Cardiac fibroblast (primary cell): ENCODE results near the gene SEPTIN5.

Experiments
- DNase-seq, 2 donors: peaks; one replicate each; pipeline versions ENCODE4 v3.0.0 to v3.0.0-alpha.2; 2010; ENCODE audit warnings: low read depth in 2 of 2
- H3K4me3 ChIP-seq, 2 donors: replicated peaks in 1 of 2; 1 replicate in 1 of 2; 2 replicates in 1 of 2; pipeline ENCODE4 v1.5.1; 2011; ENCODE audit warnings: low read depth in 2 of 2, low read length in 2 of 2, mild to moderate bottlenecking in 2 of 2, moderate library complexity in 1 of 2
- TF ChIP-seq, protein P1 (sequence below): IDR thresholded peaks from one replicate; pipeline ENCODE4 v1.5.1; 2011; ENCODE audit warnings: low read depth, mild to moderate bottlenecking, low read length, inconsistent platforms

The SEPTIN5 gene

DNA sequence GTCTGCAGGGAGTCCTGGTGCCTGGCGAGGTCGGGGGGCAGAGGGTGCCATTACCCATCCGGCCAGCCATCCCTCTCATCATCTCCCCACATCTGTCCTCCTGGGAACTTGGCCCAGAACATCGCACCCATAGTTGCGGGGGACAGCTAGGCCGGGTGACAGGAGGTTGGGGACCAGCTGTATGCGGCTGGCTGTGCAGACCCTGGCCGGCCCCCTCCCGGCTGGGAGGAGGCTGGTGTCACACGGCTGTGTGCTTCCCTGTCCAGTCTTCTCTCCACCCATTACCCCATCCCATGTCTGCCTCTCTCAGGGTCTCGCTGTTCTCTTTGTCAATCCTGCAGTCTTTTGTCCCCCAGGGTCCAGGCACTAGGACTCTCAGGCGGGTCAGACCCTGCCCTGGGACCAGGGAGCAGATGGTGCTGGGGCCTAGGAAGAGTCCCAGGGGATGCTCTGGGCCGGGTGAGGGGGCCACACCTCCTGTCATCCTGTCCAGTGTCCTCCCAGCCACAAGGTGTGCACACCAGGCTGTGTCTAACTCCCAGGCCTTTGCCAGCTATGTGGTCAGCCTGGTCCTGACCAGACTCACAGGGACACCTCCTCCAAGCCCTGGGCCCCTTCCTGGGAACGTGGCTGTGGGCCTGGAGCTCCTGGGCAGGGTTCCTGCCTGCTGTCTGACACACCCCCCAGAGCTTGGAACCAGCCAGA is 39.8 kb downstream of the SEPTIN5 start:
- TF ChIP-seq, protein P1, sequence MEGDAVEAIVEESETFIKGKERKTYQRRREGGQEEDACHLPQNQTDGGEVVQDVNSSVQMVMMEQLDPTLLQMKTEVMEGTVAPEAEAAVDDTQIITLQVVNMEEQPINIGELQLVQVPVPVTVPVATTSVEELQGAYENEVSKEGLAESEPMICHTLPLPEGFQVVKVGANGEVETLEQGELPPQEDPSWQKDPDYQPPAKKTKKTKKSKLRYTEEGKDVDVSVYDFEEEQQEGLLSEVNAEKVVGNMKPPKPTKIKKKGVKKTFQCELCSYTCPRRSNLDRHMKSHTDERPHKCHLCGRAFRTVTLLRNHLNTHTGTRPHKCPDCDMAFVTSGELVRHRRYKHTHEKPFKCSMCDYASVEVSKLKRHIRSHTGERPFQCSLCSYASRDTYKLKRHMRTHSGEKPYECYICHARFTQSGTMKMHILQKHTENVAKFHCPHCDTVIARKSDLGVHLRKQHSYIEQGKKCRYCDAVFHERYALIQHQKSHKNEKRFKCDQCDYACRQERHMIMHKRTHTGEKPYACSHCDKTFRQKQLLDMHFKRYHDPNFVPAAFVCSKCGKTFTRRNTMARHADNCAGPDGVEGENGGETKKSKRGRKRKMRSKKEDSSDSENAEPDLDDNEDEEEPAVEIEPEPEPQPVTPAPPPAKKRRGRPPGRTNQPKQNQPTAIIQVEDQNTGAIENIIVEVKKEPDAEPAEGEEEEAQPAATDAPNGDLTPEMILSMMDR, result no peak
- H3K4me3 ChIP-seq, result no peak overlapping the region
- DNase-seq, result no peak

DNA sequence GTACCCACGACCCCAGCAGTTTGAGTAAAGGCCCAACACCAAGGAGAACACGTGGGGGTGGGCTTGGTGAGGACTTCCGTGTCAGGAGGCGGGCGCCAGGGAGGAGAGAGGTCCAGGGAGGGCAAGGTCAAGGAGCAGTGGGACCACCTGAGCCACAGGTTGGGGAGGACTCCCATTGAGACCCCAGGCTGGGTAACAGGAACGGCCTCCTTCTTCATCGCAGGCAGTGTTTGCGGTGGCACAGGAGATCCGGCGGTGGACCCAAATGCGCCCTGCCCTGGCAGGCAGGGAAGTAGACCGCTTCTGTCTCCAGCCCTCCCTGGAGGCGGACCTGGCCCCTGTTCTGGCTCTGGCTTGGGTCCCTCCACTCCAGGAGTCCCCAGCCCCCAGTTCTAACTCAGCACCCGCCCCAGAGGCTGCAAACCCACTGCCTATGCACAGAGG is 40.4 kb downstream of the SEPTIN5 start:
- H3K4me3 ChIP-seq, result no peak overlapping the region
- no peak for DNase-seq
- TF ChIP-seq, protein P1, result no peak

DNA sequence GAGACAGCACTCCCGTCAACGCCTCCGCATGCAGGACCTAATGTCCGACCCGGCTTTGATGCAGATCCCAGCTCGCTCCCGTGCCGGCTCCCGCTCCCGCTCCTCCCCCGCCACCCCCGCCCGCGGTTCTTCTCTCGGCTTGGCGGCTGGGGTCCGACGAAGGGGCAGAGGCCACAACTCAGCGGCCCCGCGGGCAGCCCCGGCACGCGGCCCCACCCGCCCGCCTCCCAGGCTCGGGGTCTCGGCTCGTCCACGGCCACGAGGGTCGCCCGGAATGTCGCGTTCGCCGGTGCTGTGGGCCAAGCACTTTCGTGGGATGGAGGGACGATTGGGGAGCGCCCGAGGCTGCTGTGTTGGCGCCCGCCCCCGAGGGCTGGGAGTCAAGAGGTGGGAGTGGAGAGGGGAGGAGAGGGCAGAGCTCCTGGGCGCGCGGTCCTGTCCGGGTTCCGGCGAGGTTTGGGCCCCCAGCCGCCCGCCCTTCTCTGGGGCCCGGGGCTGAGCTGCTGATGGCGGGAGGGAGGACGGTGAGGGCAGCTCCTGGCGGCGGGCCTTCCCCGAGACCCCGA is 40.9 kb downstream of the SEPTIN5 start:
- TF ChIP-seq, protein P1, result no peak
- no peak for DNase-seq
- no peak overlapping the region for H3K4me3 ChIP-seq

DNA sequence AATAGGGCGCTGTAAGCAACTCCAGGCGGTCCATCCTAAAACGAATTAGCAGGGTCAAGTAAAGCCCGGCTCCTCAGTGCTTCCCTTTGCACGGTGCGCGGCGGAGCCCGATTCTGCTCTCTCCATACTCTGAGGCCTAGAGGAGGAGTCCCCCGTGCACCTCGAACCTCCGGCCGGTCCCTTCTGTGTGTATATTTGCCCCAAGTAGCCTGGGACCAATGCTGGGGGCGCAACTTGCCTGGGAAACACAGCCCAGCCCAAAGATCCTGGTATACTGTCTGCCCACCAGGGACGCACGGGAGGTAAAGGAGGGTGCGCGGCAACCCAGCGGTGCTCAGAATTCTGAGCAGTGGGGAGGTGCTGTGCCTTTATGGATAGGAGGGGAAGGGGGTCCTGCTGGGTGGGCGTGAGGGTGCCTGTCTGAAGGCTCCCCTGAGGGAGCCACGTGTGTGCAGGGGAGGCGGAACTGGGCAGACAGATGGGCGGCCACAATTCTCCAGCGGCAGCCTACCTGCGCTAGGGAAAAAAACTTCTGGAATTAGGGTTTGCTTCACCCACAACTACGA is 41.5 kb downstream of the SEPTIN5 start:
- no peak overlapping the region for H3K4me3 ChIP-seq
- DNase-seq, result no peak
- TF ChIP-seq, protein P1, result no peak

DNA sequence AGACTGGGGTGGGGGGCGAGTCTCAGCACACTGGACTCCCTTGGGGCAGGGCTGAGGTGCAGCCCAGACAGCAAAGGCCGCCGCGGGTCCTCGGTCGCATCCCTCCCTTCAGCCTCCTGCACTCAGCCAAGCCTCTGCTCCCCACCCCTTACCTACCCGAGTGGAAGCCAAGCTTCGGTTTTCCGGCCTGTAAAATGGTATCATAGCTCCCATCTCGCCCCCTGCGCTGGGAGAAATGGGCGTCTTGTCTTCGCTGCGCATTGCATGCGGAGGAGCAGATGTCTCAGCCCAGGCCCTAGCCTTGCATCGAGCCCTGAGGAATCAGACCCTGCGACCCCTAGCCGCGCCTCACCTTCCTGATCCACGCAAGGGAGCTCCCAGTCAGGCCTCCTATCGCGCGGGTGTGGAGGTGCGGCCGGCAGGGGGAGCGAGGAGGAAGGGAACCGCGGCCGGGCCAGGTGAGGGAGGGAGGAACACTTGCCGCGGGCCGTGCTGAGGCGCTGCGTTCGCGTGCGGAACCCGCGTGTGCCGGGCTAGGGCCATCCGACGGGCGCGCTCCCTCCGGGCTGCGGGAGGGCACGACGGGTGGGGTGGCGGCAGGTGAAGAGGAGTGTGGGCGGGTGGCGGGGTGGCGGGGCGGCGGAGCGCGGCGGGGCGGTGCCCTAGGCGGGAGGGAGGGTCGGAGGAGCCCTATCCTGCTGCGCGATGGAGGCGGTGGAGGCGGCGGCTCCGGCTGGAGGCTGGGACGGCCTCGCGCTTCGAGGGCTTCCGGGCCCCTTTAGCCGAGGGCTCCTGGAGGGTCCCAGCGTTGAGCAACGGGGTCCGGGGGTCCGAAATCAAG is 42.2 kb downstream of the SEPTIN5 start:
- peak; percentile 23 to 27 for DNase-seq
- no peak overlapping the region for H3K4me3 ChIP-seq
- TF ChIP-seq, protein P1, result peak; percentile 50

DNA sequence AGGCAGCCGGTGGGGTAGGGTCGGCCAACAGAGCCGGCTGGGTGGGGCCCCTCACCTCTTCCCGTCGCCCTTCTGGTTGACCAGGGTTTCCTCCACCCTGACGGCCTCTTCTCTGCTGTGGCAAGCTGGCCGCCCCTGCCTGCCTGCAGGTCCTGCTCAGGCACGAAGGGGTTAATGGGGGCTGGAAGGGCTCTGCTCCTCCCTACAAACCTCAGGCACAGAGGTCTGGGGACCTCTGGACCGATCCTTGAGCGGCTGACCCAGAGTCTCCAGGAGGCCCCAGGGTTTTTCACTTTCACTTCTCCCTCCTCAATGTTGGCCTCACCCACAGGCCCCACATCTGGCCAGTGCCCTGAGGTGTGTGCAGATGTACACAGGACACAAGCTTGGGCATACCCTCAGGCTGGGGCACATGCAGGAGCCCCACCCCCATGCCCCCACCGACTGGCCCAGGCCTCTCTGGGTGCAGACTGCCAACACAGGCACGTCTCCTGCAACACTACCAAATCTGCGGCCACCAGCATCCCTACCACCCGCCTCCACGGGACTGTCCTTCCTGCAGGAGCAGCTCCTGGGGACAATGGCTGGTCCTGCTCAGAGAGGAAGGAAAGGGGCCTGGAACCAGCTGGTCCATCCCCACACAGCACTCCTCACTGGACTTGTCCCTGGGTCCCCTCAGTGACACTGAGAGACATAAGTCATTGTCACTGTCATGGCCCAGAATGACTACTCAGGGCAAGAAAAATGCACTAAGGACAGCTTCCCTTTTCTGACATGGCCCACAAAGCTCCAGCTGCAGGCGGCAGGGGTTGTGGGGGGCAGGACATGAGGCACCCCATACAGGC is 43.1 kb downstream of the SEPTIN5 start:
- TF ChIP-seq, protein P1, result no peak
- DNase-seq, result no peak
- no peak overlapping the region for H3K4me3 ChIP-seq
